ENCODE measurements around the gene ERC2.
A peak's percentile ranks its signal among the peaks of the same experiment; 100 is the strongest.

The ERC2 gene

GRCh38 chr3:56164436-56164835, 303.8 kb downstream of the ERC2 start:
- TF ChIP-seq CTCF (IDR thresholded peaks at IDR 0.05; ENCODE audit: unreplicated experiment in 3 of 3): no peak
- Mint-ChIP-seq H3K27ac (no peak overlapping the region), H3K4me3 (no peak overlapping the region), H3K36me3 (ENCODE audit: low read depth) (peaks cover 7% of the 10 kb centered on the region), H3K9me3 (peaks cover 35% of the 10 kb centered on the region), H3K4me1 (no peaks in the 10 kb centered on the region), H3K27me3 (ENCODE audit: low read depth) (no peaks in the 10 kb centered on the region)

- no peaks in the 10 kb centered on the region for H3K27me3 Mint-ChIP-seq (ENCODE audit: low read depth)
- H3K9me3 Mint-ChIP-seq: peaks cover 27% of the 10 kb centered on the region
- peaks cover 3% of the 10 kb centered on the region for H3K36me3 Mint-ChIP-seq (ENCODE audit: low read depth)
- no peak for TF ChIP-seq CTCF (IDR thresholded peaks at IDR 0.05; ENCODE audit: unreplicated experiment in 3 of 3)
- H3K27ac Mint-ChIP-seq: no peak overlapping the region
- no peak overlapping the region for H3K4me3 Mint-ChIP-seq
- H3K4me1 Mint-ChIP-seq: peaks cover 5% of the 10 kb centered on the region
These were observed 310.4 kb downstream of the ERC2 start for GRCh38 chr3:56157693-56158362.

- Mint-ChIP-seq H3K27ac (peak overlapping the region in 2 of 3 experiments; percentile 23 to 24), H3K4me3 (no peak overlapping the region), H3K4me1 (peaks cover 5% of the 10 kb centered on the region), H3K9me3 (peaks cover 3% of the 10 kb centered on the region), H3K36me3 (ENCODE audit: low read depth) (no peaks in the 10 kb centered on the region), H3K27me3 (ENCODE audit: low read depth) (no peaks in the 10 kb centered on the region)
- no peak for TF ChIP-seq CTCF (IDR thresholded peaks at IDR 0.05; ENCODE audit: unreplicated experiment in 3 of 3)
These were observed 314.0 kb downstream of the ERC2 start for GRCh38 chr3:56154297-56154696.

- H3K27ac Mint-ChIP-seq: peak overlapping the region in 2 of 3 experiments; percentile 64 to 74
These were observed 320.9 kb downstream of the ERC2 start for GRCh38 chr3:56147354-56147753.

GRCh38 chr3:56145410-56145809, 322.9 kb downstream of the ERC2 start:
- TF ChIP-seq CTCF (IDR thresholded peaks at IDR 0.05; ENCODE audit: unreplicated experiment in 3 of 3): no peak
- H3K9me3 Mint-ChIP-seq: no peaks in the 10 kb centered on the region
- H3K36me3 Mint-ChIP-seq (ENCODE audit: low read depth): no peaks in the 10 kb centered on the region

More at GRCh38 chr3:56147354-56147753, 320.9 kb downstream of the ERC2 start:
- no peaks in the 10 kb centered on the region for H3K27me3 Mint-ChIP-seq (ENCODE audit: low read depth)
- H3K9me3 Mint-ChIP-seq: no peaks in the 10 kb centered on the region
- H3K4me1 Mint-ChIP-seq: peaks cover 13% of the 10 kb centered on the region
- TF ChIP-seq CTCF (IDR thresholded peaks at IDR 0.05; ENCODE audit: unreplicated experiment in 3 of 3): no peak
- H3K4me3 Mint-ChIP-seq: no peak overlapping the region
- H3K36me3 Mint-ChIP-seq (ENCODE audit: low read depth): no peaks in the 10 kb centered on the region

GRCh38 chr3:56144805-56145204, 323.5 kb downstream of the ERC2 start:
- Mint-ChIP-seq H3K9me3 (no peaks in the 10 kb centered on the region), H3K27ac (peak overlapping the region; percentile 16 to 59 (median 21)), H3K4me3 (no peak overlapping the region), H3K36me3 (ENCODE audit: low read depth) (no peaks in the 10 kb centered on the region), H3K4me1 (peaks cover 13% of the 10 kb centered on the region), H3K27me3 (ENCODE audit: low read depth) (no peaks in the 10 kb centered on the region)
- no peak for TF ChIP-seq CTCF (IDR thresholded peaks at IDR 0.05; ENCODE audit: unreplicated experiment in 3 of 3)

More at GRCh38 chr3:56145410-56145809, 322.9 kb downstream of the ERC2 start:
- Mint-ChIP-seq H3K27ac (peak overlapping the region; percentile 16 to 59 (median 21)), H3K27me3 (ENCODE audit: low read depth) (no peaks in the 10 kb centered on the region), H3K4me3 (no peak overlapping the region), H3K4me1 (peaks cover 13% of the 10 kb centered on the region)
